Activated CD4-positive, CD25-positive, alpha-beta regulatory T cell (primary cell): ENCODE data around the gene MIA.
"Not testable (repeated sequence)": the region's sequence is repeated elsewhere in the genome, so short reads cannot be mapped to it uniquely, and the experiment has no call there.

Source experiments
- DNase-seq, 4 experiments: peaks; one replicate each; lab custom pipeline; 2025; lab: John Stamatoyannopoulos, UW

The MIA gene

GRCh38 chr19:40780582-40780981 is 5.3 kb downstream of the MIA start:
- DNase-seq: no peak

- DNase-seq: no peak
Observed at GRCh38 chr19:40781140-40781539, 5.8 kb downstream of the MIA start.

GRCh38 chr19:40783711-40784110 is 8.4 kb downstream of the MIA start:
- no peak for DNase-seq

- DNase-seq: not testable (repeated sequence)
Observed at GRCh38 chr19:40784146-40784545, 8.8 kb downstream of the MIA start.

GRCh38 chr19:40785526-40785925 is 10.2 kb downstream of the MIA start:
- DNase-seq: no peak

GRCh38 chr19:40786060-40787037 is 11.0 kb downstream of the MIA start:
- DNase-seq: no peak

- DNase-seq: no peak
Observed at GRCh38 chr19:40791349-40791748, 16.0 kb downstream of the MIA start.

GRCh38 chr19:40791996-40792395 is 16.7 kb downstream of the MIA start:
- no peak for DNase-seq

GRCh38 chr19:40797166-40797962 is 22.0 kb downstream of the MIA start:
- DNase-seq: no peak

- DNase-seq: peak in 3 of 4 experiments; percentile 32 to 52 (median 39)
Observed at GRCh38 chr19:40797963-40798682, 22.8 kb downstream of the MIA start.

GRCh38 chr19:40798683-40799557 is 23.6 kb downstream of the MIA start, which contains the start of gene EGLN2:
TSS of gene EGLN2 (plus strand) at chr19:40799191. CDS start at chr19:40800573, 1,382 bp downstream.
- DNase-seq: peak; percentile 99 to 100 (median 100)

GRCh38 chr19:40799558-40800338 is 24.4 kb downstream of the MIA start:
- no peak for DNase-seq

- DNase-seq: no peak
Observed at GRCh38 chr19:40800339-40800996, 25.1 kb downstream of the MIA start.

GRCh38 chr19:40800997-40801377 is 25.7 kb downstream of the MIA start:
- DNase-seq: no peak

GRCh38 chr19:40801426-40802299 is 26.3 kb downstream of the MIA start:
- no peak for DNase-seq

- DNase-seq: no peak
Observed at GRCh38 chr19:40802300-40803169, 27.2 kb downstream of the MIA start.

GRCh38 chr19:40803170-40803856 is 28.0 kb downstream of the MIA start:
- no peak for DNase-seq
